ENCODE measurements around the gene PYCARD.

GRCh38 chr16:31191697-31192428, 10.7 kb downstream of the PYCARD start:
- TF ChIP-seq CTCF (IDR thresholded peaks at IDR 0.05) (no peak), POLR2A (IDR thresholded peaks at IDR 0.05) (no peak), POLR2AphosphoS5 (IDR thresholded peaks at IDR 0.05) (no peak), EP300 (IDR thresholded peaks at IDR 0.05; ENCODE audit: low read depth) (no peak)

Data from transverse colon (tissue), 4 donors.